ENCODE measurements around the gene TENT5A.

Gene TENT5A

GRCh38 chr6:81747327-81747726, 5.2 kb downstream of the TENT5A start:
- no peak for TF ChIP-seq CTCF (IDR thresholded peaks at IDR 0.05)

- TF ChIP-seq CTCF (IDR thresholded peaks at IDR 0.05) = no peak
Measured at GRCh38 chr6:81744131-81744530, 8.3 kb downstream of the TENT5A start.

GRCh38 chr6:81743649-81744048, 8.8 kb downstream of the TENT5A start:
- TF ChIP-seq CTCF (IDR thresholded peaks at IDR 0.05) = no peak

GRCh38 chr6:81741689-81742088, 10.8 kb downstream of the TENT5A start:
- no peak for TF ChIP-seq CTCF (IDR thresholded peaks at IDR 0.05)

GRCh38 chr6:81739230-81740195, 13.0 kb downstream of the TENT5A start:
- TF ChIP-seq CTCF (IDR thresholded peaks at IDR 0.05) = no peak

GRCh38 chr6:81736428-81736827, 16.1 kb downstream of the TENT5A start:
- TF ChIP-seq CTCF (IDR thresholded peaks at IDR 0.05) = no peak

GRCh38 chr6:81735756-81736380, 16.6 kb downstream of the TENT5A start:
- no peak for TF ChIP-seq CTCF (IDR thresholded peaks at IDR 0.05)
